T-helper 1 cell treated with Interleukin-12 subunit alpha and Interleukin-12 subunit beta and Interleukin-4 antibody, amounts not matched to agents 30 μg/mL and 1 μg/mL, for 36 hours (primary cell): ENCODE data around the gene SHLD3.
"Not testable (repeated sequence)": the region's sequence is repeated elsewhere in the genome, so short reads cannot be mapped to it uniquely, and the experiment has no call there.

Experiments used
- H3K27ac Mint-ChIP-seq: one replicate; pipeline ENCODE4 v1.8.0; 2021; ENCODE audit warnings: mild to moderate bottlenecking, mixed read lengths
- H3K27me3 Mint-ChIP-seq: one replicate; pipeline ENCODE4 v1.8.0; 2021; ENCODE audit warnings: low read depth, mixed read lengths
- H3K36me3 Mint-ChIP-seq: one replicate; pipeline ENCODE4 v1.8.0; 2021; ENCODE audit warnings: low read depth, mixed read lengths
- H3K4me1 Mint-ChIP-seq: one replicate; pipeline ENCODE4 v1.8.0; 2021; ENCODE audit warnings: low read depth, mixed read lengths
- H3K4me3 Mint-ChIP-seq: one replicate; pipeline ENCODE4 v1.8.0; 2021; ENCODE audit warnings: mild to moderate bottlenecking, moderate library complexity, mixed read lengths
- H3K9me3 Mint-ChIP-seq: one replicate; pipeline ENCODE4 v1.8.0; 2021; ENCODE audit warnings: mixed read lengths

Gene SHLD3

GRCh38 chr5:65647941-65648340, 23.1 kb downstream of the SHLD3 start:
- Mint-ChIP-seq H3K9me3 (no peaks in the 10 kb centered on the region), H3K4me3 (no peak overlapping the region), H3K27ac (no peak overlapping the region), H3K27me3 (no peaks in the 10 kb centered on the region), H3K36me3 (peaks cover 9% of the 10 kb centered on the region), H3K4me1 (no peaks in the 10 kb centered on the region)

GRCh38 chr5:65651144-65651543, 26.3 kb downstream of the SHLD3 start:
- H3K4me3 Mint-ChIP-seq = no peak overlapping the region
- no peaks in the 10 kb centered on the region for H3K4me1 Mint-ChIP-seq
- H3K27me3 Mint-ChIP-seq = no peaks in the 10 kb centered on the region
- H3K27ac Mint-ChIP-seq = no peak overlapping the region
- no peaks in the 10 kb centered on the region for H3K9me3 Mint-ChIP-seq
- H3K36me3 Mint-ChIP-seq = peaks cover 6% of the 10 kb centered on the region

DNA sequence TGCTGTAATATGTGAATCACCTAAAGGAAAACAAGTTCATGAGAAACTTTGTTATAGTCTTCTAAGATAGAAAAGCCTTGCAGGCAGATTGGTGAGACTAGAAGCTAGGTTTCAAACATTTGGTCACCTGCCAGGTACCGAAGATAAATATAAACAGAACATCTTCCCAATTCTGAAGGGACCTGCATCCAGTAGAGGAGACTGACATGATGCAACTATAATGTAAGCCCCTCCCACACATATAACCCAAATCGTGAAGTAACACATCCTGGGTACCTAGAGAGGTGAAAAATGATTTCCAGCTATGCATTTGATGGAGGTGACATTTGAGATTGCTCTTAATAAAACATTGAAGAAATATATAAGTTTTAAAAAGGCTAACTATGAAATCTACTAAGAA, 29.9 kb downstream of the SHLD3 start:
- Mint-ChIP-seq H3K4me3 (no peak overlapping the region), H3K36me3 (peaks cover 4% of the 10 kb centered on the region), H3K27ac (no peak overlapping the region), H3K27me3 (no peaks in the 10 kb centered on the region), H3K4me1 (no peaks in the 10 kb centered on the region), H3K9me3 (no peaks in the 10 kb centered on the region)

DNA sequence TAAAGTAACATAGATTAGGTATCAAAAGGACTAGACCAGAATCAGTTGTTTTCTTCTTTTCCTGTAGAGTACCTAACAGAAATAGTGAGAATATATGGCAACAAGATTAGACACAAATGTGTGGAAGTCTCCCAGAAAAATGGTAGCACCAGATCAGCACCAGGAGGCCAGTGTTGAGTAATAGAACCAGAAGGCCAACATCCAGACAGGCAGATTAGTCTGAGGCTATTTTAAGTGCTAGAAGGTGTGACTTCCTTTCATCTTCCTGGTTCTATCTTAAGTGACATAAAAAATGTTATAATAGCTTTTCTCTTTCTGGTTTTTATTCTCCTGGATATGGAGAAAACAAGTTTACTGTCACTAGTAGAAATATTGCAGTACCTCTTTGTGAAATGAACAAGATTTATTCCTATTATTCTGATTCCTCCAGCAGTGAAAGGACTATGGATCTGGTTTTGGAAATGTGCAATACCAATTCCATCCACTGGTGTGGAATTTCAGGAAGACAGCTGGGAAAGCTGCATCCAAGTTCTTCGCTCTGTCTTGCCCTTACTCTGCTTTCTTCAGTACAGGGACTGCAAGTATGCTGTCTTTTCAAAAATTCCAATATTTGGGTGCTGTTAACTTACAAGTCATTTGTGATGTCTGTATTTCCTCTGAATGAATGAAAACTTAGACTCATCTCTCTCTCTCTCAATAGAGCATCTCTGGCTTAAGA, 39.1 kb downstream of the SHLD3 start:
- Mint-ChIP-seq H3K9me3 (no peaks in the 10 kb centered on the region), H3K4me3 (no peak overlapping the region), H3K4me1 (no peaks in the 10 kb centered on the region), H3K36me3 (peaks cover 10% of the 10 kb centered on the region), H3K27me3 (no peaks in the 10 kb centered on the region), H3K27ac (no peak overlapping the region)

GRCh38 chr5:65668696-65669095, 43.9 kb downstream of the SHLD3 start:
- no peaks in the 10 kb centered on the region for H3K9me3 Mint-ChIP-seq
- peaks cover 3% of the 10 kb centered on the region for H3K36me3 Mint-ChIP-seq
- no peak overlapping the region for H3K27ac Mint-ChIP-seq
- no peaks in the 10 kb centered on the region for H3K4me1 Mint-ChIP-seq
- H3K4me3 Mint-ChIP-seq = no peak overlapping the region
- no peaks in the 10 kb centered on the region for H3K27me3 Mint-ChIP-seq

DNA sequence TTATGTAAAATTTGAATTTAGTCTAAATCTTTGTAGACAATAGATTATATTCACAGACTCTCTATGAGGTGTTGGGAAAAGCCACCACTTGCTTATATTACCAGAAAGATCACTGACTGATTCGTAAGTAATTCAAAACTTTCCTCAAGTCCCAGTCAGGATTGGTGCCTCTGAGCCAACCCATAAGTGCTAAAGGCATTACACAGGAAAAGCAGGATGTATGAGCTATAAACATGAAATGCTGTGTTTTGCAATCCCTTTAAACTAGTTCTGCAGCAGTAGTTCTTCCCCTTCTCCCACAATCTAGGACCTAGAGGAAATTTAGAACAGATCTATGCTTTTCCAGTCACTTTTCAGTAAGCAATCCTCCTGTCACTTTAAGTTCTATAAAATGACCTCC, 48.0 kb downstream of the SHLD3 start:
- Mint-ChIP-seq H3K27me3 (no peaks in the 10 kb centered on the region), H3K36me3 (peaks cover 17% of the 10 kb centered on the region)

GRCh38 chr5:65674749-65675148, 49.9 kb downstream of the SHLD3 start:
- H3K27ac Mint-ChIP-seq = no peak overlapping the region
- H3K27me3 Mint-ChIP-seq = no peaks in the 10 kb centered on the region
- no peaks in the 10 kb centered on the region for H3K9me3 Mint-ChIP-seq
- peaks cover 24% of the 10 kb centered on the region for H3K36me3 Mint-ChIP-seq
- H3K4me3 Mint-ChIP-seq = no peak overlapping the region
- H3K4me1 Mint-ChIP-seq = peaks cover 1% of the 10 kb centered on the region

More for the DNA sequence above, 48.0 kb downstream of the SHLD3 start:
- Mint-ChIP-seq H3K27ac (no peak overlapping the region), H3K4me1 (no peaks in the 10 kb centered on the region), H3K9me3 (no peaks in the 10 kb centered on the region), H3K4me3 (no peak overlapping the region)

GRCh38 chr5:65676056-65676455, 51.2 kb downstream of the SHLD3 start:
- not testable (repeated sequence) for H3K4me1 Mint-ChIP-seq
- H3K36me3 Mint-ChIP-seq = peaks cover 30% of the 10 kb centered on the region

More at GRCh38 chr5:65676056-65676455, 51.2 kb downstream of the SHLD3 start:
- H3K4me3 Mint-ChIP-seq, H3K27ac Mint-ChIP-seq, H3K9me3 Mint-ChIP-seq, H3K27me3 Mint-ChIP-seq: not testable (repeated sequence)
